ENCODE results near the gene C17orf107. TPM values are rescaled to one million over a fixed set of nuclear protein-coding genes. Genes with fewer than 3 reads are reported as not detected.

C17orf107 gene
- total RNA-seq, 4 donors from 2014 or later, result 1.8 to 3.2 (median 2.1) TPM; not detected in 1

DNA sequence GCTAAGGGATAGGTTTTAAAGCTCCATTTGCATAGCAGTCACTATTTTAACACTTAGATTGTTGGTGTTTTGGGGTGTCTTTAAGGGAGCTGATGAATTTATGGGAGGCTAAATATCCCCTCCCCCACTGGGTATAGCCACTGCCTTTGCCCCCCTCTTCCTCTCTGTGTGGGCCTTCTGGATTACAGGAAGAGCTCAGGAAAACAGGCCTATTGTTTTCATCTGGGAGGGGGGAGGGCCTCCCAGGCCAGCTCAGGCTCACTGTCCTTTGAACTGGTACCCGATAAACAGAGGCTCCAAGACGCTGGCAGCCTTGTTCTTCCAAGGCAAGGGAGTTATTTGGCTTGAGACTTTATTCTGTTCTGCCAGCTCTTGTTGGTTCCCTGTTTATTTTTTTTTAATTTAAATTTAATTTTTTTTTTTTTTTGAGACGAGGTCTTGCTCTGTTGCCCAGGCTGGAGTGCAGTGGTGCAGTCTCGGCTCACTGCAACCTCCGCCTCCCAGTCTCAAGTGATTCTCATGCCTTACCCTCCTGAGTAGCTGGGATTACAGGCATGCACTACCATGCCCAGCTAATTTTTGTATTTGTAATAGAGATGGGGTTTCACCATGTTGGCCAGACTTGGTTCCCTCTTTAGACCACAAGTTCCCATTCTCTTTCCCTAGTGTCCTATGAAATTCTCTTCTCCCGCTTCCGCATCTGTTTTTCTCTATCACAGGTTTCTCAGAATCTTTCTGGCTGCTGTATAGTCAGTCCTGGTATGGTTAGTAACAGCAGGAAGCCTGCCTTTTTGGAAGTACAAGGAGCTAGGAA is 41.1 kb upstream of the C17orf107 start:
- Histone ChIP-seq H3K9me3 (no peaks in the 10 kb centered on the region), H3K27me3 (no peaks in the 10 kb centered on the region), H3K27ac (peak overlapping the region; percentile 10 to 59 (median 56)), H3K4me1 (peaks cover 0 to 24% (median 12%) of the 10 kb centered on the region in 4 donors), H3K4me3 (no peak overlapping the region), H3K36me3 (no peaks in the 10 kb centered on the region)
- no peak for DNase-seq
- TF ChIP-seq POLR2A (IDR thresholded peaks at IDR 0.05), result no peak
- TF ChIP-seq EP300 (IDR thresholded peaks at IDR 0.05; ENCODE audit: low read depth), result no peak
- TF ChIP-seq CTCF (IDR thresholded peaks at IDR 0.05), result no peak
- TF ChIP-seq POLR2AphosphoS5 (IDR thresholded peaks at IDR 0.05), result no peak
- in situ Hi-C loops (cut with MboI; ENCODE audit: low pct_ligation_motif_present in 1 of 4, low pct_unique_long_range_greater_than_20kb in 1 of 4, low sequenced_read_pairs in 3 of 4) (no loop called here), intact Hi-C loops (cut with DNase I; ENCODE audit: low total_unique reads) (no loop called here)
- 59 to 81% methylated on average over 5 to 7 of the region's 7 CpGs for WGBS, 2 donors (ENCODE audit: low coverage in 1 of 2)

GRCh38 chr17:4858882-4859260 is 40.5 kb upstream of the C17orf107 start:
- peaks cover 0 to 24% (median 12%) of the 10 kb centered on the region in 4 donors for H3K4me1 ChIP-seq
- peak; percentile 40 for DNase-seq
- H3K27ac ChIP-seq, result peak overlapping the region; percentile 10 to 59 (median 56)
- 0 to 31% methylated on average over 3 to 5 of the region's 5 CpGs for WGBS, 2 donors (ENCODE audit: low coverage in 1 of 2)
- no peak overlapping the region for H3K4me3 ChIP-seq
- in situ Hi-C loops (cut with MboI; ENCODE audit: low pct_ligation_motif_present in 1 of 4, low pct_unique_long_range_greater_than_20kb in 1 of 4, low sequenced_read_pairs in 3 of 4), result no loop called here
- no peaks in the 10 kb centered on the region for H3K27me3 ChIP-seq
- H3K36me3 ChIP-seq, result no peaks in the 10 kb centered on the region
- no peak for TF ChIP-seq POLR2AphosphoS5 (IDR thresholded peaks at IDR 0.05)
- TF ChIP-seq EP300 (IDR thresholded peaks at IDR 0.05; ENCODE audit: low read depth), result no peak
- TF ChIP-seq CTCF (IDR thresholded peaks at IDR 0.05), result no peak
- no peak for TF ChIP-seq POLR2A (IDR thresholded peaks at IDR 0.05)
- intact Hi-C loops (cut with DNase I; ENCODE audit: low total_unique reads), result no loop called here
- no peaks in the 10 kb centered on the region for H3K9me3 ChIP-seq

- in situ Hi-C loops (cut with MboI; ENCODE audit: low pct_ligation_motif_present in 1 of 4, low pct_unique_long_range_greater_than_20kb in 1 of 4, low sequenced_read_pairs in 3 of 4), result no loop called here
- TF ChIP-seq POLR2A (IDR thresholded peaks at IDR 0.05) (no peak), CTCF (IDR thresholded peaks at IDR 0.05) (no peak), POLR2AphosphoS5 (IDR thresholded peaks at IDR 0.05) (no peak), EP300 (IDR thresholded peaks at IDR 0.05; ENCODE audit: low read depth) (no peak)
- no peak overlapping the region for H3K4me3 ChIP-seq
- peaks cover 0 to 24% (median 12%) of the 10 kb centered on the region in 4 donors for H3K4me1 ChIP-seq
- no peak overlapping the region for H3K27ac ChIP-seq
- H3K27me3 ChIP-seq, result no peaks in the 10 kb centered on the region
- WGBS, 2 donors (ENCODE audit: low coverage in 1 of 2), result 89 to 90% methylated on average over 26 to 32 of the region's 32 CpGs
- intact Hi-C loops (cut with DNase I; ENCODE audit: low total_unique reads), result no loop called here
- no peak for DNase-seq
- no peaks in the 10 kb centered on the region for H3K9me3 ChIP-seq
- H3K36me3 ChIP-seq, result no peaks in the 10 kb centered on the region
Observed at GRCh38 chr17:4859816-4860625, 39.3 kb upstream of the C17orf107 start.

DNA sequence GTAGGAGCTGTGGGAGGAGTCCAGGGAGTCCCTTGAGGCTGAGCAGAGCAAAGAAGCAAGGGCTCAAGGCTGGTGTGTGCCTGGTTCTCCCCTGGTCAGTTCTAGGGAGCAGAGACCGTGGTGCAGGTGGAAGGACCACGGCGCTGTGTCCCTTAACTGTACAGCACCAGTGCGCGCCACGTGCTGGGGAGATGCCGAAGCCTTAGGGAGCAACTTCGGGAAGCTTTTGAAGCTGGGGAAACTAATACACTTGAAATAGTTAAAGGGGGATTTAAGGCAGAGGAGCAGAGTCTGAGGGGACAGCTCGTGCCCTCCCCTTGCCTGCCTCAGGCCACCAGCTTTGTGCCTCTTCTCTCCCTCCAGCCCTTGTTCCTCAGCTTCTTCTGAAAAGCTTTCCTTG is 38.7 kb upstream of the C17orf107 start:
- in situ Hi-C loops (cut with MboI; ENCODE audit: low pct_ligation_motif_present in 1 of 4, low pct_unique_long_range_greater_than_20kb in 1 of 4, low sequenced_read_pairs in 3 of 4), result no loop called here
- Histone ChIP-seq H3K27ac (no peak overlapping the region), H3K4me1 (peaks cover 0 to 24% (median 12%) of the 10 kb centered on the region in 4 donors), H3K4me3 (no peak overlapping the region), H3K9me3 (no peaks in the 10 kb centered on the region), H3K27me3 (no peaks in the 10 kb centered on the region), H3K36me3 (no peaks in the 10 kb centered on the region)
- no peak for TF ChIP-seq POLR2AphosphoS5 (IDR thresholded peaks at IDR 0.05)
- TF ChIP-seq CTCF (IDR thresholded peaks at IDR 0.05), result no peak
- TF ChIP-seq POLR2A (IDR thresholded peaks at IDR 0.05), result no peak
- intact Hi-C loops (cut with DNase I; ENCODE audit: low total_unique reads), result no loop called here
- 95% methylated on average over 9 of the region's 9 CpGs; no CpG with 5 or more reads in 1 of the 2 donors for WGBS, 2 donors (ENCODE audit: low coverage in 1 of 2)
- no peak for DNase-seq
